ENCODE data around the gene SRMS. TPM values are rescaled to one million over a fixed set of nuclear protein-coding genes. Genes with fewer than 3 reads are reported as not detected.

The SRMS gene
- polyA plus RNA-seq, 1 donor (not counting 4 experiments of a cell fraction or from before 2014, with no cell fraction given): 0.10 TPM

GRCh38 chr20:63549019-63549418, 1.5 kb upstream of the SRMS start:
- no peak for TF ChIP-seq EZH2 (IDR thresholded peaks at IDR 0.05; ENCODE audit: low read length)
- TF ChIP-seq CTCF (optimal IDR thresholded peaks at IDR 0.05 in 1 of 3, IDR thresholded peaks at IDR 0.05 in 1 of 3, conservative IDR thresholded peaks at IDR 0.05 in 1 of 3; ENCODE audit: extremely low read depth in 1 of 3, insufficient read depth in 2 of 3, low read length in 3 of 3): no peak
- Histone ChIP-seq H4K20me1 (ENCODE audit: control insufficient read depth, extremely low read depth, insufficient read depth, low read length) (no peaks in the 10 kb centered on the region), H2AFZ (ENCODE audit: control insufficient read depth, low read length) (no peak overlapping the region), H3K79me2 (ENCODE audit: control insufficient read depth, insufficient read depth, low read length) (no peaks in the 10 kb centered on the region), H3K4me2 (ENCODE audit: control insufficient read depth, extremely low read depth, insufficient read depth, low read depth, low read length) (no peak overlapping the region), H3K36me3 (ENCODE audit: control insufficient read depth in 2 of 2, extremely low read depth in 1 of 2, insufficient read depth in 2 of 2, low read length in 2 of 2) (no peaks in the 10 kb centered on the region), H3K27ac (ENCODE audit: control insufficient read depth, insufficient read depth, low read length) (no peak overlapping the region), H3K9ac (ENCODE audit: control insufficient read depth, extremely low read depth, insufficient read depth, low read length) (no peak overlapping the region), H3K4me1 (ENCODE audit: control insufficient read depth, extremely low read depth, insufficient read depth, low read length) (peaks cover 33% of the 10 kb centered on the region), H3K9me3 (ENCODE audit: control insufficient read depth, low read depth, low read length) (no peaks in the 10 kb centered on the region), H3K9me1 (ENCODE audit: control insufficient read depth, extremely low read depth, insufficient read depth, low read length) (no peaks in the 10 kb centered on the region), H3K4me3 (ENCODE audit: control insufficient read depth in 2 of 3, extremely low read depth in 1 of 3, insufficient read depth in 2 of 3, low read depth in 1 of 3, low read length in 3 of 3) (no peak overlapping the region), H3K27me3 (ENCODE audit: control insufficient read depth, extremely low read depth, insufficient read depth, low read length) (peaks cover 3% of the 10 kb centered on the region)
- DNase-seq (ENCODE audit: low read depth, low spot score) (no peak), FAIRE-seq (no peak)
- dilution Hi-C loops (cut with MboI; ENCODE audit: extremely low pct_ligation_motif_present, low sequenced_read_pairs): no loop called here

GRCh38 chr20:63548542-63548941, 993 bp upstream of the SRMS start:
- Histone ChIP-seq H3K9ac (ENCODE audit: control insufficient read depth, extremely low read depth, insufficient read depth, low read length) (no peak overlapping the region), H3K36me3 (ENCODE audit: control insufficient read depth in 2 of 2, extremely low read depth in 1 of 2, insufficient read depth in 2 of 2, low read length in 2 of 2) (no peaks in the 10 kb centered on the region), H4K20me1 (ENCODE audit: control insufficient read depth, extremely low read depth, insufficient read depth, low read length) (no peaks in the 10 kb centered on the region), H3K4me2 (ENCODE audit: control insufficient read depth, extremely low read depth, insufficient read depth, low read depth, low read length) (no peak overlapping the region), H3K9me3 (ENCODE audit: control insufficient read depth, low read depth, low read length) (no peaks in the 10 kb centered on the region), H3K9me1 (ENCODE audit: control insufficient read depth, extremely low read depth, insufficient read depth, low read length) (no peaks in the 10 kb centered on the region), H3K27ac (ENCODE audit: control insufficient read depth, insufficient read depth, low read length) (no peak overlapping the region), H3K27me3 (ENCODE audit: control insufficient read depth, extremely low read depth, insufficient read depth, low read length) (peaks cover 3% of the 10 kb centered on the region), H3K4me3 (ENCODE audit: control insufficient read depth in 2 of 3, extremely low read depth in 1 of 3, insufficient read depth in 2 of 3, low read depth in 1 of 3, low read length in 3 of 3) (no peak overlapping the region), H3K4me1 (ENCODE audit: control insufficient read depth, extremely low read depth, insufficient read depth, low read length) (peaks cover 36% of the 10 kb centered on the region), H2AFZ (ENCODE audit: control insufficient read depth, low read length) (no peak overlapping the region), H3K79me2 (ENCODE audit: control insufficient read depth, insufficient read depth, low read length) (no peaks in the 10 kb centered on the region)
- TF ChIP-seq EZH2 (IDR thresholded peaks at IDR 0.05; ENCODE audit: low read length) (no peak), CTCF (optimal IDR thresholded peaks at IDR 0.05 in 1 of 3, IDR thresholded peaks at IDR 0.05 in 1 of 3, conservative IDR thresholded peaks at IDR 0.05 in 1 of 3; ENCODE audit: extremely low read depth in 1 of 3, insufficient read depth in 2 of 3, low read length in 3 of 3) (no peak)
- no peak for FAIRE-seq
- DNase-seq (ENCODE audit: low read depth, low spot score): no peak
- dilution Hi-C loops (cut with MboI; ENCODE audit: extremely low pct_ligation_motif_present, low sequenced_read_pairs): no loop called here
